K562 (cell line): ENCODE measurements around the gene PTGR1. TPM values are rescaled to one million over a fixed set of nuclear protein-coding genes. Genes with fewer than 3 reads are reported as not detected.

Experiments
- C11orf30 ChIP-seq: fragments of 450-650 bp; IDR thresholded peaks from 2 replicates; pipeline ENCODE4 v1.6.1; 2016; ENCODE audit warnings: low read depth, mild to moderate bottlenecking
- FOXJ2 ChIP-seq: fragments of 200-800 bp; sonication (Bioruptor generic); IDR thresholded peaks from 2 replicates; pipeline ENCODE4 v1.6.1; 2016; ENCODE audit warnings: missing genetic modification characterization, missing compliant biosample characterization
- NFE2 ChIP-seq: IDR thresholded peaks from 2 replicates; pipeline ENCODE4 v1.6.1; 2014; ENCODE audit warnings: antibody characterized with exemption, low read depth
- RCOR1 ChIP-seq, 2 experiments: IDR thresholded peaks; 2 replicates each; pipeline ENCODE4 v1.6.1; 2012; ENCODE audit warnings: low read depth in 2 of 2, low read length in 2 of 2, borderline replicate concordance in 1 of 2, improper control_type of control experiment in 1 of 2
- SOX6 ChIP-seq: fragments of 450-650 bp; IDR thresholded peaks from 2 replicates; pipeline ENCODE4 v1.6.1; 2014; ENCODE audit warnings: mild to moderate bottlenecking
- SRSF7 ChIP-seq: fragments of 200-400 bp; formaldehyde crosslinking; optimal IDR thresholded peaks from 2 replicates; pipeline ENCODE3; 2017; ENCODE audit warnings: mild to moderate bottlenecking, low read depth, low read length
- TEAD4 ChIP-seq, 2 experiments: sonication (generic) in 1 of 2; formaldehyde crosslinking in 1 of 2; IDR thresholded peaks; 2 replicates each; pipeline versions ENCODE4 v1.6.1 to v1.8.0; 2012 to 2022; ENCODE audit warnings: borderline replicate concordance in 1 of 2, inconsistent platforms in 1 of 2, low read length in 1 of 2, mild to moderate bottlenecking in 1 of 2, missing genetic modification reagents in 1 of 2
- TRIM24 ChIP-seq, 2 experiments: fragments of 450-650 bp; IDR thresholded peaks; 2 replicates each; pipeline ENCODE4 v1.6.1; 2016
- ZNF140 ChIP-seq: fragments of 250-450 bp; sonication (Bioruptor Pico); IDR thresholded peaks from 2 replicates; pipeline ENCODE4 v1.8.0; 2021; ENCODE audit warnings: moderate library complexity, mild to moderate bottlenecking, inconsistent platforms
- ZNF316 ChIP-seq: fragments of 450-650 bp; IDR thresholded peaks from 2 replicates; pipeline ENCODE4 v1.6.1; 2016
- ZNF561 ChIP-seq: fragments of 450-650 bp; formaldehyde crosslinking; conservative IDR thresholded peaks from 2 replicates; pipeline ENCODE4 v1.4.0; 2020; ENCODE audit warnings: mild to moderate bottlenecking, moderate library complexity
- polyA plus RNA-seq, 8 experiments: library from polyadenylated mRNA; depleted of rRNA in 4 of 8; stranded (reverse) in 5 of 8; unstranded in 3 of 8; fragments of >200 nt; fragmentation: Nextera tagmentation in 2 of 8; fragmentation: Illumina TruSeq in 1 of 8; extraction: Ambion mirVana in 2 of 8; extraction: Trizol in 1 of 8; gene quantifications; 2 replicates each; pipeline versions ENCODE4 v1.2.1 to v1.2.3, GENCODE V29; 2011 to 2014; ENCODE audit warnings: inconsistent platforms in 1 of 8, missing spikeins in 1 of 8
- total RNA-seq, 7 experiments: library from RNA; depleted of rRNA in 6 of 7; stranded (reverse); fragments of >200 nt in 6 of 7; fragmentation: Illumina TruSeq in 2 of 7; extraction: Trizol in 2 of 7; gene quantifications; 2 replicates each; pipeline versions ENCODE4 v1.2.1 to v1.2.3, GENCODE V29; 2011 to 2021; ENCODE audit warnings: low replicate concordance in 1 of 7
- TF ChIP-seq, protein P1 (sequence below): fragments of 450-650 bp; IDR thresholded peaks from 2 replicates; pipeline ENCODE4 v1.6.1; 2016; ENCODE audit warnings: low read depth, mild to moderate bottlenecking, moderate library complexity

The PTGR1 gene
- total and polyA plus RNA-seq, 9 of the 15 experiments (the other 6 are each of a cell fraction or from before 2014, with no cell fraction given): 0.22 TPM; not detected in 8

- TF ChIP-seq, protein P1, sequence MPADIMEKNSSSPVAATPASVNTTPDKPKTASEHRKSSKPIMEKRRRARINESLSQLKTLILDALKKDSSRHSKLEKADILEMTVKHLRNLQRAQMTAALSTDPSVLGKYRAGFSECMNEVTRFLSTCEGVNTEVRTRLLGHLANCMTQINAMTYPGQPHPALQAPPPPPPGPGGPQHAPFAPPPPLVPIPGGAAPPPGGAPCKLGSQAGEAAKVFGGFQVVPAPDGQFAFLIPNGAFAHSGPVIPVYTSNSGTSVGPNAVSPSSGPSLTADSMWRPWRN: peak; percentile 85
- TF ChIP-seq TEAD4 (IDR thresholded peaks at IDR 0.05; ENCODE audit: low read length) (peak; percentile 34; the same call in 1 of the 2 replicates), TEAD4 (CRISPR knock-in tag; IDR thresholded peaks at IDR 0.05; ENCODE audit: borderline replicate concordance) (no peak), C11orf30 (peak; percentile 93), ZNF140 (no peak), FOXJ2 (tag) (0 out of 2 replicates have a peak, but pooled peaks have one; percentile 32), ZNF561 (CRISPR knock-in tag) (no peak), TRIM24 (IDR thresholded peaks at IDR 0.05) (peak; percentile 33 to 35; a peak in 1 of 4 replicates), SOX6 (peak; percentile 51; the same call in 1 of the 2 replicates), ZNF316 (peak; percentile 94), SRSF7 (no peak), RCOR1 (IDR thresholded peaks at IDR 0.05; ENCODE audit: borderline replicate concordance in 1 of 2, low read depth in 2 of 2, low read length in 2 of 2) (peak; percentile 92 to 100), NFE2 (peak; percentile 91)
These were observed 2.0 kb upstream of the PTGR1 start (continued) for GRCh38 chr9:111601237-111602018.
